Stimulated activated CD8-positive, alpha-beta memory T cell treated with anti-CD3 and anti-CD28 coated beads, Interleukin-7, amount 100 ng/mL, for 4 hours (primary cell): ENCODE results near the gene ZNF148.

Source experiments
- DNase-seq, 2 donors: peaks; one replicate each; pipeline ENCODE4 v3.0.0-alpha.2; 2020; ENCODE audit warnings: low read depth in 2 of 2

ZNF148 gene

GRCh38 chr3:125229707-125230106 is 145.4 kb downstream of the ZNF148 start:
- no peak for DNase-seq

GRCh38 chr3:125229168-125229567 is 146.0 kb downstream of the ZNF148 start:
- no peak for DNase-seq

- DNase-seq: no peak
These were observed 153.3 kb downstream of the ZNF148 start for GRCh38 chr3:125221831-125222230.

GRCh38 chr3:125220727-125221429 is 154.2 kb downstream of the ZNF148 start:
- no peak for DNase-seq

- DNase-seq: no peak
These were observed 154.9 kb downstream of the ZNF148 start for GRCh38 chr3:125220183-125220582.

- no peak for DNase-seq
These were observed 155.8 kb downstream of the ZNF148 start for GRCh38 chr3:125219261-125219701.

GRCh38 chr3:125214738-125215137 is 160.4 kb downstream of the ZNF148 start:
- DNase-seq: no peak

GRCh38 chr3:125213946-125214542 is 161.1 kb downstream of the ZNF148 start:
- no peak for DNase-seq

- DNase-seq: no peak
These were observed 161.8 kb downstream of the ZNF148 start for GRCh38 chr3:125213364-125213755.

- DNase-seq: no peak
These were observed 162.4 kb downstream of the ZNF148 start, which contains the start of gene SLC12A8 for GRCh38 chr3:125212509-125213363. TSS of gene SLC12A8 (minus strand) at chr3:125212748. CDS start at chr3:125211349, 1,399 bp downstream.

GRCh38 chr3:125212091-125212508 is 163.0 kb downstream of the ZNF148 start:
- no peak for DNase-seq

GRCh38 chr3:125211523-125212090 is 163.5 kb downstream of the ZNF148 start:
- DNase-seq: no peak

GRCh38 chr3:125207949-125208568 is 167.1 kb downstream of the ZNF148 start:
- no peak for DNase-seq

GRCh38 chr3:125207507-125207906 is 167.6 kb downstream of the ZNF148 start:
- DNase-seq: no peak

GRCh38 chr3:125206934-125207333 is 168.2 kb downstream of the ZNF148 start:
- DNase-seq: no peak

GRCh38 chr3:125203731-125204130 is 171.4 kb downstream of the ZNF148 start:
- DNase-seq: no peak

GRCh38 chr3:125202197-125202596 is 172.9 kb downstream of the ZNF148 start:
- DNase-seq: no peak

GRCh38 chr3:125200731-125201139 is 174.4 kb downstream of the ZNF148 start:
- no peak for DNase-seq

- no peak for DNase-seq
These were observed 180.1 kb downstream of the ZNF148 start for GRCh38 chr3:125194849-125195601.

- no peak for DNase-seq
These were observed 180.9 kb downstream of the ZNF148 start for GRCh38 chr3:125194061-125194848.
